Measurements from ENCODE around the gene PTP4A2. TPM values are rescaled to one million over a fixed set of nuclear protein-coding genes. Genes with fewer than 3 reads are reported as not detected.
"Not testable (repeated sequence)": the region's sequence is repeated elsewhere in the genome, so short reads cannot be mapped to it uniquely, and the experiment has no call there.

Gene PTP4A2
- total RNA-seq, 4 donors from 2014 or later: 40.9 to 92.8 (median 67.3) TPM

GRCh38 chr1:31904339-31905092 lies 33.7 kb downstream of the PTP4A2 start:
- WGBS, 2 donors: 84 to 87% methylated on average over 9 of the region's 9 CpGs
- TF ChIP-seq POLR2A (IDR thresholded peaks at IDR 0.05) (no peak), CTCF (IDR thresholded peaks at IDR 0.05) (no peak)
- intact Hi-C loops (cut with DNase I; ENCODE audit: low total_unique reads): no loop called here
- no peak overlapping the region for H3K4me3 ChIP-seq (ENCODE audit: low read depth, poor library complexity, severe bottlenecking)
- DNase-seq (ENCODE audit: low spot score in 2 of 2): peak in 1 of 2 donors; percentile 83

GRCh38 chr1:31902510-31902860 lies 35.7 kb downstream of the PTP4A2 start:
- intact Hi-C loops (cut with DNase I; ENCODE audit: low total_unique reads): no loop called here
- DNase-seq (ENCODE audit: low spot score in 2 of 2): no peak
- 97 to 99% methylated on average over 5 of the region's 5 CpGs for WGBS, 2 donors
- no peak for TF ChIP-seq CTCF (IDR thresholded peaks at IDR 0.05)
- no peak for TF ChIP-seq POLR2A (IDR thresholded peaks at IDR 0.05)
- no peak overlapping the region for H3K4me3 ChIP-seq (ENCODE audit: low read depth, poor library complexity, severe bottlenecking)

- DNase-seq (ENCODE audit: low spot score in 2 of 2): no peak
- intact Hi-C loops (cut with DNase I; ENCODE audit: low total_unique reads): no loop called here
- no peak overlapping the region for H3K4me3 ChIP-seq (ENCODE audit: low read depth, poor library complexity, severe bottlenecking)
- TF ChIP-seq POLR2A (IDR thresholded peaks at IDR 0.05) (no peak), CTCF (IDR thresholded peaks at IDR 0.05) (no peak)
- WGBS, 2 donors: 93 to 97% methylated on average over 6 of the region's 6 CpGs
These were observed 36.2 kb downstream of the PTP4A2 start for GRCh38 chr1:31901838-31902509.

GRCh38 chr1:31900790-31901189 lies 37.4 kb downstream of the PTP4A2 start:
- 57 to 70% methylated on average over 3 of the region's 3 CpGs for WGBS, 2 donors
- DNase-seq (ENCODE audit: low spot score in 2 of 2): no peak
- TF ChIP-seq POLR2A (IDR thresholded peaks at IDR 0.05) (no peak), CTCF (IDR thresholded peaks at IDR 0.05) (no peak)
- intact Hi-C loops (cut with DNase I; ENCODE audit: low total_unique reads): no loop called here
- H3K4me3 ChIP-seq (ENCODE audit: low read depth, poor library complexity, severe bottlenecking): no peak overlapping the region

- intact Hi-C loops (cut with DNase I; ENCODE audit: low total_unique reads): no loop called here
- WGBS, 2 donors: 38 to 52% methylated on average over 6 of the region's 6 CpGs
- DNase-seq (ENCODE audit: low spot score in 2 of 2): peak in 1 of 2 donors; percentile 21
- TF ChIP-seq POLR2A (IDR thresholded peaks at IDR 0.05): no peak
- no peak for TF ChIP-seq CTCF (IDR thresholded peaks at IDR 0.05)
- H3K4me3 ChIP-seq (ENCODE audit: low read depth, poor library complexity, severe bottlenecking): no peak overlapping the region
These were observed 40.6 kb downstream of the PTP4A2 start for GRCh38 chr1:31897526-31898100.

- WGBS, 2 donors: 87 to 94% methylated on average over 2 of the region's 2 CpGs
- intact Hi-C loops (cut with DNase I; ENCODE audit: low total_unique reads); H3K4me3 ChIP-seq (ENCODE audit: low read depth, poor library complexity, severe bottlenecking); DNase-seq (ENCODE audit: low spot score in 2 of 2): not testable (repeated sequence)
These were observed 42.5 kb downstream of the PTP4A2 start for GRCh38 chr1:31895474-31896198.

Measured in lower leg skin (tissue), 4 donors.